Pancreas (tissue), 10 donors: ENCODE results near the gene UBL4A. TPM values are rescaled to one million over a fixed set of nuclear protein-coding genes. Genes with fewer than 3 reads are reported as not detected.

Experiments used
- ATAC-seq, 4 donors: fragments of 200-7000 bp; cut with Tn5 transposase; one replicate each; pipeline versions ENCODE4 v1.8.0 to v1.9.1; 2020; ENCODE audit warnings: mild to moderate bottlenecking in 4 of 4, moderate library complexity in 4 of 4
- DNase-seq, 6 donors: peaks; one replicate each; pipeline ENCODE4 v3.0.0-alpha.2; 2020
- FAIRE-seq: peaks from 2 replicates; lab custom pipeline; 2012; peaks lifted over from hg19 to GRCh38; lab: Jason Lieb, UNC
- H3K27ac ChIP-seq, 4 donors: fragments of 200-600 bp; sonication (generic); 1 replicate in 3 of 4; 2 replicates in 1 of 4; pipeline versions ENCODE4 v1.5.0 to v1.8.0; 2020
- H3K27me3 ChIP-seq, 4 donors: fragments of 200-600 bp; one replicate each; pipeline ENCODE4 v1.8.0; 2021
- H3K36me3 ChIP-seq, 3 donors: fragments of 200-600 bp; sonication (generic) in 1 of 3; one replicate each; pipeline versions ENCODE4 v1.5.0 to v1.8.0; 2020 to 2021
- H3K4me1 ChIP-seq, 3 donors: fragments of 200-600 bp; one replicate each; pipeline ENCODE4 v1.8.0; 2021
- H3K4me3 ChIP-seq, 4 donors: fragments of 200-600 bp; sonication (generic) in 2 of 4; one replicate each; pipeline versions ENCODE4 v1.5.0 to v1.8.0; 2020 to 2021
- H3K9me3 ChIP-seq, 4 donors: fragments of 200-600 bp; one replicate each; pipeline ENCODE4 v1.8.0; 2021
- WGBS, 2 donors: extraction: QIAGEN DNeasy Blood & Tissue Kit; methylation state at CpG; one replicate each; pipeline ENCODE4 v1.1.7; 2013; 5-methylcytosine and 5-hydroxymethylcytosine counted together
- intact Hi-C, 3 donors: fragments of 100-400 bp; cut with DNase I; formaldehyde crosslinking; loops; one replicate each; pipeline versions ENCODE4 v1.11.1 to v1.14.2; 2022
- polyA plus RNA-seq, 2 donors: library from polyadenylated mRNA; stranded (reverse); fragments of 200-250 nt; gene quantifications; one replicate each; pipeline ENCODE4 v1.2.3, GENCODE V29; 2013
- total RNA-seq, 6 donors: library from RNA; stranded (reverse); fragmentation: NEBNext Ultra II Directional in 4 of 6; extraction: Animal tissue kit (Norgen Biotek cat#: 25700) in 4 of 6; gene quantifications; one replicate each; pipeline versions ENCODE4 v1.2.1 to v1.2.4, GENCODE V29; 2021 to 2023
- TF ChIP-seq, protein P1 (sequence below), 4 donors: fragments of 200-600 bp; sonication (generic) in 3 of 4; IDR thresholded peaks; one replicate each; pipeline versions ENCODE4 v1.5.0 to v1.8.0; 2021; ENCODE audit warnings: antibody characterized with exemption in 4 of 4
- donor health status: healthy with polysubstance abuse.
- donor health status: DM: no; HTN: no; CAD: no; lungs with moderate emphysema.
- donor health status: DM: no; HTN: no; CAD: no.
- donor health status: control.
- donor health status: control.
- donor health status: Bipolar disorder and iron deficiency.
- donor health status: DM: yes; HTN: yes; CAD: no.
- donor health status: DM: no; HTN: no; CAD: no.
- donor health status: DM: no; HTN: no; CAD: no.
- donor health status: DM: yes; HTN: yes; CAD: no.

Gene UBL4A
- total and polyA plus RNA-seq, 8 donors, result 13.6 to 32.2 (median 20.9) TPM

DNA sequence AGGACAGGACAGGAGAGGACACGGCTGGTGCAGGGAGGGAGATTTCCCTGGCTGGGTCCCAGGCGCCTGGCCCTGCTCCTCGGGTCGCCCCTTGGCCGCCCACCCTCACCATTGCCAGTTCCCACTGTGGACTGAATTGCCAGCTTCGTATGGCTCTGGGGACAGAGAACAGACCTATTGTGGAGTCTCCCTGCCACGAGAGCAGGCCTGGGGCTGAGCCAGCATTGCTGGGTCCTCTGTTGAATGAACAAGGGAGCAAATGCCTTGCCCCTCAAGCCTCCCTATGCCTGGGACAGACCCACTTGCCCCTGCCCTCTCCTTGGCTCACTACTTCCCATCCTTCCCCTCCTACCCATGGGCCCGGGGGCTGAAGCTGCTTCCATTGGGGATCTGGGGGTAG lies 24.0 kb downstream of the UBL4A start:
- DNase-seq (peak in 1 of 6 donors; percentile 59), FAIRE-seq (no peak), ATAC-seq (no peak)
- TF ChIP-seq, protein P1, sequence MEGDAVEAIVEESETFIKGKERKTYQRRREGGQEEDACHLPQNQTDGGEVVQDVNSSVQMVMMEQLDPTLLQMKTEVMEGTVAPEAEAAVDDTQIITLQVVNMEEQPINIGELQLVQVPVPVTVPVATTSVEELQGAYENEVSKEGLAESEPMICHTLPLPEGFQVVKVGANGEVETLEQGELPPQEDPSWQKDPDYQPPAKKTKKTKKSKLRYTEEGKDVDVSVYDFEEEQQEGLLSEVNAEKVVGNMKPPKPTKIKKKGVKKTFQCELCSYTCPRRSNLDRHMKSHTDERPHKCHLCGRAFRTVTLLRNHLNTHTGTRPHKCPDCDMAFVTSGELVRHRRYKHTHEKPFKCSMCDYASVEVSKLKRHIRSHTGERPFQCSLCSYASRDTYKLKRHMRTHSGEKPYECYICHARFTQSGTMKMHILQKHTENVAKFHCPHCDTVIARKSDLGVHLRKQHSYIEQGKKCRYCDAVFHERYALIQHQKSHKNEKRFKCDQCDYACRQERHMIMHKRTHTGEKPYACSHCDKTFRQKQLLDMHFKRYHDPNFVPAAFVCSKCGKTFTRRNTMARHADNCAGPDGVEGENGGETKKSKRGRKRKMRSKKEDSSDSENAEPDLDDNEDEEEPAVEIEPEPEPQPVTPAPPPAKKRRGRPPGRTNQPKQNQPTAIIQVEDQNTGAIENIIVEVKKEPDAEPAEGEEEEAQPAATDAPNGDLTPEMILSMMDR (IDR thresholded peaks at IDR 0.05), result no peak
- H3K27ac ChIP-seq, result no peak overlapping the region
- no peaks in the 10 kb centered on the region for H3K9me3 ChIP-seq
- H3K4me1 ChIP-seq, result no peaks in the 10 kb centered on the region
- intact Hi-C loops, result no loop called here
- no peaks in the 10 kb centered on the region for H3K27me3 ChIP-seq
- WGBS, 2 donors, result 83 to 90% methylated on average over 8 of the region's 8 CpGs
- peaks cover 0 to 7% (median 0%) of the 10 kb centered on the region in 3 donors for H3K36me3 ChIP-seq
- H3K4me3 ChIP-seq, result no peak overlapping the region

GRCh38 chrX:154460326-154460725 lies 26.1 kb downstream of the UBL4A start:
- no peak overlapping the region for H3K4me3 ChIP-seq
- H3K27ac ChIP-seq, result no peak overlapping the region
- ATAC-seq (no peak), FAIRE-seq (no peak), DNase-seq (peak in 1 of 6 donors; percentile 77)
- no peaks in the 10 kb centered on the region for H3K4me1 ChIP-seq
- no peaks in the 10 kb centered on the region for H3K9me3 ChIP-seq
- no peaks in the 10 kb centered on the region for H3K27me3 ChIP-seq
- TF ChIP-seq, protein P1 (IDR thresholded peaks at IDR 0.05), result no peak
- 89 to 93% methylated on average over 26 of the region's 26 CpGs for WGBS, 2 donors
- H3K36me3 ChIP-seq, result peaks cover 0 to 2% (median 0%) of the 10 kb centered on the region in 3 donors
- intact Hi-C loops, result no loop called here

DNA sequence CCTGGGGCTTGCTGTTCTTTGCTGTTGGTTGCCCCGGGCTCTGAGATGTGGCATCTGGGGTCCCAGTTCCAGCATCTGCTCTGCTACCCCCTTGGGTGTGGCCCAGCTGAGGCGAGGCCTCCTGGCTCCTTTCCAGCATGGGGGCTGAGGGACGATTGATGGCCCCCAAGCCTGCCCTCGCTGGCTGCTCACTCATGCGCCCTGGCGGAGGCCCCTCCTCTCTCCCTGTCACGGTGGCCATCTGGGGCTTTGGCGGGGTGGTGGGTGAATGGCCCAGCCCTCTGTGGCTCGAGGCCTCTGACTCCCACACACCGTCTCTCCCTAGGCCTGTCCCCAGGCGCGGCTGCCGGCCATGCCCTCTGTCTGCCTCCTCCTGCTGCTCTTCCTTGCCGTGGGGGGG lies 26.6 kb downstream of the UBL4A start:
- Histone ChIP-seq H3K4me3 (peak overlapping the region in 1 of 4 donors; percentile 54), H3K27me3 (no peaks in the 10 kb centered on the region), H3K9me3 (no peaks in the 10 kb centered on the region), H3K27ac (no peak overlapping the region), H3K4me1 (no peaks in the 10 kb centered on the region), H3K36me3 (no peaks in the 10 kb centered on the region)
- TF ChIP-seq, protein P1 (IDR thresholded peaks at IDR 0.05), result no peak
- intact Hi-C loops, result no loop called here
- no peak for FAIRE-seq
- DNase-seq, result peak in 2 of 6 donors; percentile 43 to 69
- no peak for ATAC-seq
- WGBS, 2 donors, result 71 to 79% methylated on average over 14 of the region's 14 CpGs

DNA sequence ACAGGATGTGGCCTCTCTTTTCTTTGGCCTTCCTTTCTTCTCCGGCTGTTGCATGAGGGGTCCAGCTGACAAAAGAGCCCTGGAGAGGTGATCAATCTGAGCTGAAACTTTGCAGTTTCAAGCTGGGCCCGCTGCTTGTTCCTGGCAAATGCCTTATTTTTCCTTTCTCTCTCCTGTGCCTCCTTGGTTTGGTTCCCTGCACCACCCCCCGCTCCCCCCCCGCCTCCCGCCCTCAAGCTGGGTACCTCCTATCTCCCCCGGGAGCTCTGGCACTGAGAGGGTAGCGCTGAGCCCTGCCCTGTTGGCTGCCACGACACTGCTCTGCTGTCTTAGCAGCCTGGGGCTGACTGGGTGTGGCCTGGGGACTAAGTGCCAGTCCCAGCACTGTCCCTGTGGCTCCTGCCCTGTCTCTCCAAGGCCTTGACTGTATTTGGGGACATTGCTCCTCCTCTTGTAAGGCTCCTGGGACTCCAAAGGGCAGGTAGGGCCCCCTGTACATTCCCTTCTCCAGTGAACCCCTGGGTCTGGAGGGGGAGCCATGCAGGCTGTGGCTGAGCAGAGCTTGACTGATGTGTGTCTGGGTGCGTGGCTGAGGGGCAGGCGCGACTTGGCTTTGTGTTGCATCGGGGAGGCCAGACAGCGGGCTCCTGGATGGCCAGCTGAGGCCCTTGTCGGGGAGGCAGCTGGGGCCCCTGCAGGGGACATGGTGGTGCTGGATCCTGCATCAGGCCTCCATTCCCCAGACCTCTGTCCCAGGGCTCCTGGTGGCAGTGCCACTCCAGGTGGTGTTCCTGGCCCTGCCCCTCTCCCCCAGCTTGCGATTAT lies 27.2 kb downstream of the UBL4A start:
- intact Hi-C loops, result no loop called here
- Histone ChIP-seq H3K4me3 (peak overlapping the region in 3 of 4 donors; percentile 52 to 57 (median 54)), H3K9me3 (no peaks in the 10 kb centered on the region), H3K4me1 (no peaks in the 10 kb centered on the region), H3K27ac (no peak overlapping the region), H3K27me3 (no peaks in the 10 kb centered on the region), H3K36me3 (no peaks in the 10 kb centered on the region)
- DNase-seq (peak in 3 of 6 donors; percentile 21 to 65 (median 54)), FAIRE-seq (no peak), ATAC-seq (peak; percentile 49 to 74 (median 70))
- TF ChIP-seq, protein P1 (IDR thresholded peaks at IDR 0.05), result no peak
- 33 to 58% methylated on average over 13 to 15 of the region's 15 CpGs for WGBS, 2 donors
